NAMALWA (cell line): ENCODE measurements around the gene SPRYD7.
"Not testable (repeated sequence)": the region's sequence is repeated elsewhere in the genome, so short reads cannot be mapped to it uniquely, and the experiment has no call there.

ENCODE experiments used
- DNase-seq: peaks from one replicate; pipeline ENCODE4 v3.0.0-alpha.2; 2015; ENCODE audit warnings: low spot score

The SPRYD7 gene

DNA sequence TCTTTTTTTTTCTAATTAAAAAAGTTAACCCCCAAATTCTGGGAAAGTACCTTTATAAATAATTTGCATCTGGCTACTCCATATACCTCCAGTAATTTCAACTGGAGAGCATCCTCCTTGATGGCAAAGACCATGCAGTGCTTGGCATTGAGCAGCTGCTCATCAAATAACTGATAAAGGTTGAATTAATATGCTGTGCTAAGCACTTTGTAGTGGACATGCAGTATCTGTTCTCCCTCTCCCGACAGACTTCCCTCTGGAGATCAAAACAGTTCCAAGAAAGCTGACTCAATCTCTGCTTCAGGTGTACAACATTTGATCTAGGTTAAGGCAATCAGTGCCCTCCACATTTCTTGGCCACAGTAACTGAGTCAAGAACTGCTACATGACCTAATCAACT lies 3.3 kb downstream of the SPRYD7 start:
- no peak for DNase-seq

- no peak for DNase-seq
Observed at GRCh38 chr13:49932066-49932465, 4.1 kb downstream of the SPRYD7 start.

- DNase-seq = no peak
Observed at GRCh38 chr13:49927755-49928154, 8.4 kb downstream of the SPRYD7 start.

DNA sequence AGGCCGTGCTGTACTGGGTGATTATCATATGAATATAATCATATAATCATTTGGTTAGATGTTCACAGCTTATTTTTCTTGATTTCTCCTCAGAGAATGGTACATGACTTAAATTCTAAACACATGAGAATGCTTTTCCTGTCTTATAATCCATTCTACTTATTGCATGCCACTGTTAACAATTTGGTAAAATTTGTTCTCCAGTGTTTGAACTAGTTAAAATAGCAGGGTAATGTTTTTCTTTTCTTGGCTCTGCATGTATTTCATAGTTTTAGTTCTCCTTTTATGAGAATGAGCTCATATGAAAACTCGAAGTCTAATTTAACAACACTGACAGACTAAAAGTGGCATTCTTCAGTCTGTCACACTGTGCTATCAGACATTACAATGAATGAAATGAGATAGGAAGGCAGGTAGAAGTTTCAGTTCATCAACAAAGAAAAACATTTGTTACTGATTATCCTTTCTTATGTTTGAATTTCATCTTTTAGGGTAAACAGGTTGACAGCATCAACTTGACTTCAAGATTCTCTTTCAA lies 10.2 kb downstream of the SPRYD7 start:
- no peak for DNase-seq

GRCh38 chr13:49922301-49922700 lies 13.8 kb downstream of the SPRYD7 start:
- no peak for DNase-seq

GRCh38 chr13:49920969-49921368 lies 15.2 kb downstream of the SPRYD7 start:
- not testable (repeated sequence) for DNase-seq

DNA sequence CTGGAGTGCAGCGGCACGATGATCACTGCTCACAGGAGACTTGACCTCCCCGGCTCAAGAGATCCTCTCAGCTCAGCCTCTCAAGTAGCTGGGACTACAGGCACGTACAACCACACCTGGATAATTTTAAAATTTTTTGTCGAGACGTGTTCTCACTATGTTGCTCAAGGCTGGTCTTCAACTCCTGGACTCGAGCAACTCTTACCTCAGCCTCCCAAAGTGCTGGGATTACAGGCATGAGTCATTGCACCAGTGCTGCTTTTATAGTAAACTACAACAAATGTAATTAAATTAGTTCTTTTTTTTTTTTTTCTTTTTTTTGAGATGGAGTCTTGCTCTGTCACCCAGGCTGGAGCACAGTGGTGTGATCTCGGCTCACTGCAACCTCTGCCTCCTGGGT lies 18.0 kb downstream of the SPRYD7 start:
- not testable (repeated sequence) for DNase-seq

- DNase-seq = no peak
Observed at GRCh38 chr13:49914947-49915346, 21.2 kb downstream of the SPRYD7 start.

- peak; percentile 23 for DNase-seq
Observed at GRCh38 chr13:49908637-49909036, 27.5 kb downstream of the SPRYD7 start.

GRCh38 chr13:49904729-49905456 lies 31.2 kb downstream of the SPRYD7 start:
- DNase-seq = no peak

DNA sequence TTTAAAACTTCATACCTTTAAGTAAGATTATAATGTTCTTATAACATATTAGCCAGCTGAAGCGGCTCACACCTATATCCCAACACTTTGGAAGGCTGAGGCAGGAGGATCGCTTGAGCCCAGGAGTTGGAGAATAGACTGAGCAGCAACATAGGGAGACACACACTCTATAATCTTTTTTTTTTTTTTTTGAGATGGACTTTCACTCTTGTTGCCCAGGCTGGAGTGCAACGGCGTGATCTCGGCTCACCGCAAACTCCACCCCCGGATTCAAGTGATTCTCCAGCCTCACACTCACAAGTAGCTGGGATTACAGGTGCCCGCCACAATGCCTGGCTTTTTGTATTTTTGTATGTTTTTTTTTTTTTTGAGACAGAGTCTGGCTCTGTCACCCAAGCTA lies 37.3 kb downstream of the SPRYD7 start:
- DNase-seq = no peak

- no peak for DNase-seq
Observed at GRCh38 chr13:49897713-49898112, 38.4 kb downstream of the SPRYD7 start.

DNA sequence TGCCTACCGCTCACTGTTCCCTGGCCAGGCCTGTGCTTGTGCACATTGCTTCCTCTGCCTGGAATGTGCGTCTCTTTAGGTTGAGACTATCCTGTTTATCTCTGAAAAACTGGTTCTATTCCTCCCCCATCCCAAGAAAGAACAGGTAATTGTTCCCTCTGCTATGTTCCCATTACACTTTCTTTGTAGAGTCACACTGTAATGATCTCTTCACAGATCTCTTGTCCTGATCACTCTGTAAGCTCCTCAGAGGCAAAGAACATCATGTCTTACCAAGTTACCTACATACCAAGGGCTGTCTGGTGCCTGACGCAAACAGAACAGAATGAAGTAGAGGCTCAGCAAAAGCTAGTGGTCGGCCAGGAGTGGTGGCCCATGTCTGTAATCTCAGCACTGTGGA lies 40.3 kb downstream of the SPRYD7 start:
- DNase-seq = no peak

DNA sequence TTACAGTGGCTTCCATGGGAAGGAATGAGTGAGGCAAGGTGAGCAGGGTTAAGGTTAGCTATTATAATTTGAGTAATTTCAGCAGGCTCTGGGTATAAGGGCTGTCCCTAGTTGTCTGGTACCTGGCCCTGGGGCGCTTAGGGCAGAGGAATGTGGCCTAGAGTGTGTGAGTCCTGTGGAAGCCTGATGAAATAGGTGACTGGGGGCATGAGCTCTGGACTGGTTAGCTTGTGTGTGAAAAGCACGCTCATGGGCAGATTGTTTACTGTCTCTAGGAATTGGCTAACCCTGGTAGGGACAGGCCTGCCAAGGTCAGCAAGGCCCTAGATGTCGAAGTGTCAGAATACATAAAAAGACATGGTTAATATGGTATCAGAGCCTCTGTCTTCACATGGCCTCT lies 42.5 kb downstream of the SPRYD7 start:
- DNase-seq = no peak

GRCh38 chr13:49890376-49890775 lies 45.8 kb downstream of the SPRYD7 start:
- no peak for DNase-seq

- DNase-seq = no peak
Observed at GRCh38 chr13:49878682-49879081, 57.5 kb downstream of the SPRYD7 start.

GRCh38 chr13:49877629-49878218 lies 58.4 kb downstream of the SPRYD7 start:
- peak; percentile 44 for DNase-seq

DNA sequence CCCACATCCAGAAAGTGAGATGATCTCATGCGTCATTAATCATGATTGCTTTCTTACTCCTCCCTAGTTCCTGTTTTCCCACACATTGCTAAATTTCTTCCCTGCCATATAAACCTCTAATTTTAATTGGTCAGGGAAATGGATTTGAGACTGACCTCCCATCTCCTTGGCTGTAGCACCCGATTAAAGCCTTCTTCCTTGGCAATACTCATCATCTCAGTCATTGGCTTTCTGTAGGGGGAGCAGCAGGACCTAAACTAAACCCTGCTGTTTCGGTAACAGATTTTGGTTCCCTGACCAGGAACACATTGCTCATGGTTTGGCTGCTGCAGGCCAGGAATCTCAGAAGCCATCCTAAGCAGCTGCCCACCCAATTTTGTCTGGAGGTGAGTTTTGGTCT lies 61.7 kb downstream of the SPRYD7 start:
- no peak for DNase-seq

DNA sequence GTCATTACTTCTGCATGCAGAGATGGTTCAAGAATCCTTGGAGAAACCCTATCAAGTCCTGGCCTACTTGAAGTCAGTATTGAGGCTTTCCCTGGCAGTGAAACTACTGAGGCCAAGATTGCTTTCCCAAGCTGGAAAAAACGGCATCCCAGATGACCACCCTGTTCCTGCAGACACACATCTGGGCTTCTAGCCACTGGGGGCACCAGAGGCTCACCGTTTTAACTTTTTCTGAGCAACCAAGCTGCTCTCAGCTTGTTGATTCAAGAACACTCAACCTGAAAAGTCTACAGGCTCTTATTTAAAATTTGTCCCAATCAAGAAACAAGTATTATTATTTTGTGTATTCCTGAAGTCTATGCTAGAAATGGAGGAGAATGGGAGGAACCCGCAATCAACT lies 66.6 kb downstream of the SPRYD7 start:
- DNase-seq = peak; percentile 41

DNA sequence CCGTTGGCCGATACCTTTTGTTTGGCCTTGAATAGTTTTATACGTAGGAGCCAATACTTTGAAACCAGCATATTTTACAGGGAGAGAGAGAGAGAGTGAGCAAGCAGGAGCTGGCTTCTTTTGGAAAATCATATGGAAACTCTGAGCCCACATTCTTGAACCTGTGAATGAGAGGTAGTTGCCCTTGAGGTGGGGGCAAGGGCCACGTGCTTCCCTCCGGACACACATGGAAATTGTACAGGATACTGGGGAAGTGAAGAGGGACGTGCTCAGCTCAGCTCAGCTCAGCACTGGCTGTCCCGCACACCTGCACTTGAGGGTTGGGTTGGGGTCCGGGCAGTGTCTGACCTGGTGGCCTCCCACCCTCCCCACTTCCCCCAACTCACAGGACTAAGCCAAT lies 68.3 kb downstream of the SPRYD7 start:
- no peak for DNase-seq

GRCh38 chr13:49865218-49865617 lies 70.9 kb downstream of the SPRYD7 start:
- DNase-seq = no peak

DNA sequence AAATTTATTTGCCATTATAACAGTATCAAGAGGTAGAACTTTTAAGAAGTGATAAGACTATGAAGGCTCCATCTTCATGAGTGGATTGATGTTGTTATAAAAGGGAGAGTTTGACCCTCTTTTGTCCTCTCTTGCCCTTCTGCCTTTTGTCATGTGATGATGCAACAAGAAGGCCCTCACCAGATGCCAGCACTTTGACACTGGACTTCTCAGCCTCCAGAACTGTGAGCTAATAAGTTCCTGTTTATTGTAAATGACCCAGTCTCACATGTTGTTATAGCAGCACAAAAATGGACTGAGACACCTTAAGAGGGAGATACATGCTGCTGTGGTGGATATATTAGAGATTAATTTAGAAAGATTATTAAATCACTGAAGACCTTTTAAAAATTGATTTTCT lies 71.6 kb downstream of the SPRYD7 start:
- no peak for DNase-seq
